ENCODE measurements around the gene STXBP1. TPM values are rescaled to one million over a fixed set of nuclear protein-coding genes. Genes with fewer than 3 reads are reported as not detected.
A peak's percentile ranks its signal among the peaks of the same experiment; 100 is the strongest.

STXBP1 gene
- total and polyA plus RNA-seq, 2 of the 4 experiments (the other 2 are of a cell fraction), result 15.8 to 22.6 TPM

GRCh38 chr9:127628758-127629467, 16.8 kb downstream of the STXBP1 start:
- H4K5ac ChIP-seq (ENCODE audit: low read depth, low read length), result no peak overlapping the region
- H2BK120ac ChIP-seq (ENCODE audit: low read depth, low read length), result no peak overlapping the region
- no peak overlapping the region for H3K27ac ChIP-seq (ENCODE audit: insufficient read depth, low read length)
- no peak overlapping the region for H3K4me3 ChIP-seq (ENCODE audit: insufficient read depth, low read depth, low read length)
- TF ChIP-seq RCOR1 (IDR thresholded peaks at IDR 0.05; ENCODE audit: insufficient replicate concordance, low read length) (no peak), POLR2A (IDR thresholded peaks at IDR 0.05; ENCODE audit: low read depth, low read length) (no peak), ELK1 (IDR thresholded peaks at IDR 0.05; ENCODE audit: borderline replicate concordance, low read depth, low read length) (no peak), SMC3 (IDR thresholded peaks at IDR 0.05; ENCODE audit: low read depth, low read length) (no peak), CEBPB (IDR thresholded peaks at IDR 0.05; ENCODE audit: low read depth, low read length) (no peak), NFE2L2 (IDR thresholded peaks at IDR 0.05; ENCODE audit: low read depth, low read length) (no peak), MXI1 (IDR thresholded peaks at IDR 0.05; ENCODE audit: borderline replicate concordance, low read depth, low read length) (no peak), FOS (IDR thresholded peaks at IDR 0.05; ENCODE audit: low read depth, low read length) (no peak), USF2 (IDR thresholded peaks at IDR 0.05; ENCODE audit: low read depth, low read length) (no peak), MAZ (IDR thresholded peaks at IDR 0.05; ENCODE audit: borderline replicate concordance, low read depth, low read length) (no peak)
- H3K79me1 ChIP-seq (ENCODE audit: low read depth in 1 of 2, low read length in 2 of 2), result peaks cover 17 to 31% of the 10 kb centered on the region in 2 experiments
- no peak overlapping the region for H2BK20ac ChIP-seq (ENCODE audit: low read depth, low read length)
- H3K56ac ChIP-seq (ENCODE audit: extremely low read depth, insufficient read depth, low read length), result no peak overlapping the region
- H2AK5ac ChIP-seq (ENCODE audit: low read depth, low read length), result no peak overlapping the region
- no peak overlapping the region for H3K18ac ChIP-seq (ENCODE audit: low read depth, low read length)
- WGBS, 2 experiments (ENCODE audit: extremely low coverage in 2 of 2, insufficient read length in 1 of 2), result 58% methylated on average over 7 of the region's 9 CpGs; no CpG with 5 or more reads in 1 of the 2 experiments
- dilution Hi-C loops (cut with HindIII; ENCODE audit: low sequenced_read_pairs, unreplicated experiment) (no loop called here), intact Hi-C loops (cut with micrococcal nuclease) (no loop called here), in situ Hi-C loops (cut with MboI; ENCODE audit: low sequenced_read_pairs) (no loop called here)
- H2BK5ac ChIP-seq (ENCODE audit: low read depth, low read length, poor library complexity, severe bottlenecking), result no peak overlapping the region
- H2BK15ac ChIP-seq (ENCODE audit: low read depth, low read length), result no peak overlapping the region
- DNase-seq, result no peak
- no peak overlapping the region for H4K91ac ChIP-seq (ENCODE audit: insufficient read depth, low read depth, low read length)
- POLR2A ChIA-PET (ENCODE audit: unreplicated experiment), result no interaction called here
- no peak overlapping the region for H3K9ac ChIP-seq (ENCODE audit: low read depth, low read length)
- no peaks in the 10 kb centered on the region for H3K27me3 ChIP-seq (ENCODE audit: control insufficient read depth, insufficient read depth, low read length)
- H3K4me1 ChIP-seq (ENCODE audit: control insufficient read depth, insufficient read depth, low read length), result peaks cover 9% of the 10 kb centered on the region
- no peak overlapping the region for H3K23ac ChIP-seq (ENCODE audit: low read depth, low read length)
- no TSS peak for BruUV-seq (replicated peaks)
- H3K4me2 ChIP-seq (ENCODE audit: low read depth, low read length), result no peak overlapping the region
- H3K4ac ChIP-seq (ENCODE audit: low read depth, low read length), result no peak overlapping the region
- no peak overlapping the region for H4K8ac ChIP-seq (ENCODE audit: low read depth in 2 of 2, low read length in 2 of 2)
- peaks cover 8% of the 10 kb centered on the region; the same call in 1 of the 2 replicates for H3K9me1 ChIP-seq (ENCODE audit: insufficient read depth, low read length)
- no peak overlapping the region for H3K14ac ChIP-seq (replicated peaks; ENCODE audit: low read depth, low read length)
- peak overlapping the region; percentile 14 for H2AFZ ChIP-seq (replicated peaks; ENCODE audit: low read length, poor library complexity)
- H3K9me3 ChIP-seq (ENCODE audit: control insufficient read depth, insufficient read depth, low read length), result no peaks in the 10 kb centered on the region
- peak overlapping the region; percentile 72 for H2AK9ac ChIP-seq (replicated peaks; ENCODE audit: low read depth, low read length, poor library complexity)
- CTCF ChIA-PET, result interaction anchor here (0.7 kb wide), 1 partner anchor 12 kb away, joined by 3 read pairs; no protein-coding TSS in a partner anchor
- no peak for ATAC-seq (ENCODE audit: low read depth)
- H4K20me1 ChIP-seq (ENCODE audit: insufficient read depth, low read length), result peaks cover 18% of the 10 kb centered on the region
- peaks cover 2% of the 10 kb centered on the region; the same call in 1 of the 2 replicates for H3K36me3 ChIP-seq (ENCODE audit: control insufficient read depth, insufficient read depth, low read length)
